ENCODE data around the gene ABHD12. TPM values are rescaled to one million over a fixed set of nuclear protein-coding genes. Genes with fewer than 3 reads are reported as not detected.

ABHD12 gene
- total RNA-seq, 4 donors from 2014 or later = 11.9 to 18.4 (median 13.8) TPM

GRCh38 chr20:25360631-25361286 lies 29.9 kb downstream of the ABHD12 start:
- H3K9me3 ChIP-seq = no peaks in the 10 kb centered on the region
- H3K4me1 ChIP-seq = no peaks in the 10 kb centered on the region
- no peak overlapping the region for H3K27ac ChIP-seq
- ATAC-seq (no peak), DNase-seq (no peak)
- in situ Hi-C loops (cut with MboI; ENCODE audit: low sequenced_read_pairs in 4 of 4) (loop anchor here in 1 of 4 donors (25.0 kb wide), 1 partner anchor 102 kb away; no protein-coding TSS in a partner anchor), intact Hi-C loops (cut with DNase I; ENCODE audit: low total_unique reads) (no loop called here)
- H3K4me3 ChIP-seq = no peak overlapping the region
- H3K36me3 ChIP-seq = no peaks in the 10 kb centered on the region
- no peak for TF ChIP-seq POLR2A (IDR thresholded peaks at IDR 0.05)
- no peak for TF ChIP-seq CTCF (IDR thresholded peaks at IDR 0.05 in 4 of 5, conservative IDR thresholded peaks at IDR 0.05 in 1 of 5)
- no peaks in the 10 kb centered on the region for H3K27me3 ChIP-seq

GRCh38 chr20:25356271-25356933 lies 34.2 kb downstream of the ABHD12 start:
- no peak overlapping the region for H3K4me3 ChIP-seq
- ATAC-seq (no peak), DNase-seq (no peak)
- intact Hi-C loops (cut with DNase I; ENCODE audit: low total_unique reads) = no loop called here
- no peaks in the 10 kb centered on the region for H3K9me3 ChIP-seq
- H3K27ac ChIP-seq = no peak overlapping the region
- no peaks in the 10 kb centered on the region for H3K36me3 ChIP-seq
- in situ Hi-C loops (cut with MboI; ENCODE audit: low sequenced_read_pairs in 4 of 4) = loop anchor here in 1 of 4 donors (25.0 kb wide), 1 partner anchor 106 kb away; no protein-coding TSS in a partner anchor
- H3K27me3 ChIP-seq = no peaks in the 10 kb centered on the region
- TF ChIP-seq CTCF (IDR thresholded peaks at IDR 0.05 in 4 of 5, conservative IDR thresholded peaks at IDR 0.05 in 1 of 5) (no peak), POLR2A (IDR thresholded peaks at IDR 0.05) (no peak)
- H3K4me1 ChIP-seq = no peaks in the 10 kb centered on the region

- DNase-seq = no peak
Observed at GRCh38 chr20:25355866-25356265, 34.8 kb downstream of the ABHD12 start.

GRCh38 chr20:25355011-25355595 lies 35.5 kb downstream of the ABHD12 start:
- DNase-seq = no peak
- intact Hi-C loops (cut with DNase I; ENCODE audit: low total_unique reads) (no loop called here), in situ Hi-C loops (cut with MboI; ENCODE audit: low sequenced_read_pairs in 4 of 4) (loop anchor here in 1 of 4 donors (25.0 kb wide), 1 partner anchor 107 kb away; no protein-coding TSS in a partner anchor)
- Histone ChIP-seq H3K9me3 (no peaks in the 10 kb centered on the region), H3K27me3 (no peaks in the 10 kb centered on the region), H3K36me3 (no peaks in the 10 kb centered on the region), H3K27ac (no peak overlapping the region), H3K4me1 (no peaks in the 10 kb centered on the region), H3K4me3 (no peak overlapping the region)
- ATAC-seq = no peak
- no peak for TF ChIP-seq POLR2A (IDR thresholded peaks at IDR 0.05)
- no peak for TF ChIP-seq CTCF (IDR thresholded peaks at IDR 0.05 in 4 of 5, conservative IDR thresholded peaks at IDR 0.05 in 1 of 5)

More at GRCh38 chr20:25355866-25356265, 34.8 kb downstream of the ABHD12 start:
- H3K27ac ChIP-seq = no peak overlapping the region
- no peaks in the 10 kb centered on the region for H3K9me3 ChIP-seq
- no peaks in the 10 kb centered on the region for H3K36me3 ChIP-seq
- no peaks in the 10 kb centered on the region for H3K4me1 ChIP-seq
- ATAC-seq = no peak
- H3K4me3 ChIP-seq = no peak overlapping the region
- no peaks in the 10 kb centered on the region for H3K27me3 ChIP-seq
- intact Hi-C loops (cut with DNase I; ENCODE audit: low total_unique reads) (no loop called here), in situ Hi-C loops (cut with MboI; ENCODE audit: low sequenced_read_pairs in 4 of 4) (loop anchor here in 1 of 4 donors (25.0 kb wide), 1 partner anchor 106 kb away; no protein-coding TSS in a partner anchor)
- TF ChIP-seq CTCF (IDR thresholded peaks at IDR 0.05 in 4 of 5, conservative IDR thresholded peaks at IDR 0.05 in 1 of 5) = no peak
- no peak for TF ChIP-seq POLR2A (IDR thresholded peaks at IDR 0.05)
